ENCODE results near the gene FAM120B. TPM values are rescaled to one million over a fixed set of nuclear protein-coding genes. Genes with fewer than 3 reads are reported as not detected.

Gene FAM120B
- total RNA-seq, 2 experiments from 2014 or later: 20.4 to 26.0 TPM

- Mint-ChIP-seq H3K36me3 (peaks cover 2% of the 10 kb centered on the region), H3K27ac (no peak overlapping the region), H3K27me3 (peaks cover 9% of the 10 kb centered on the region), H3K4me1 (no peaks in the 10 kb centered on the region), H3K9me3 (ENCODE audit: low read depth) (peaks cover 4% of the 10 kb centered on the region), H3K4me3 (no peak overlapping the region)
- DNase-seq (no peak), ATAC-seq (no peak)
- CTCF ChIA-PET: no interaction called here
These were observed 133.9 kb downstream of the FAM120B start for GRCh38 chr6:170440437-170440836.

DNA sequence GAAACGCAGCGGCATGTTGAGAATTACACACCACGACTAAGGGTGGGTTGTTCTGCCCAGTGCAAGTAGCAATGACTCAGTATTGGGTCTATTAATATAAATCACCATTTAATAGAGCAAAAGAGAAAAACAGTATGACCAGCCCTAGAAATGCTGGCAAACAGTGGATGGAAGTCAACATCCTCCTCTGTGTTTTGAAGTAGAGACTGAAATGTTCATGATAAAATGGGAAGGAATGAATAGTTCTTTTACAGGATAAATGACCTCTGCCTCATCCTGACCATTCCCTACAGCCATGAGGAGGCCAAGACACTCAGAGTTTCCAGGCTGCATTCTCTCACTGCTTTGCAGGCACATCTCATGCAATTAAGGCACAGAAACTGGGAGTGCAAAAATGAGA, 134.8 kb downstream of the FAM120B start:
- ATAC-seq: no peak
- H3K27me3 Mint-ChIP-seq: peaks cover 9% of the 10 kb centered on the region
- no peak overlapping the region for H3K27ac Mint-ChIP-seq
- no peak for DNase-seq
- CTCF ChIA-PET: no interaction called here
- H3K36me3 Mint-ChIP-seq: peaks cover 1% of the 10 kb centered on the region
- H3K4me3 Mint-ChIP-seq: no peak overlapping the region
- no peaks in the 10 kb centered on the region for H3K4me1 Mint-ChIP-seq
- H3K9me3 Mint-ChIP-seq (ENCODE audit: low read depth): peaks cover 2% of the 10 kb centered on the region

DNA sequence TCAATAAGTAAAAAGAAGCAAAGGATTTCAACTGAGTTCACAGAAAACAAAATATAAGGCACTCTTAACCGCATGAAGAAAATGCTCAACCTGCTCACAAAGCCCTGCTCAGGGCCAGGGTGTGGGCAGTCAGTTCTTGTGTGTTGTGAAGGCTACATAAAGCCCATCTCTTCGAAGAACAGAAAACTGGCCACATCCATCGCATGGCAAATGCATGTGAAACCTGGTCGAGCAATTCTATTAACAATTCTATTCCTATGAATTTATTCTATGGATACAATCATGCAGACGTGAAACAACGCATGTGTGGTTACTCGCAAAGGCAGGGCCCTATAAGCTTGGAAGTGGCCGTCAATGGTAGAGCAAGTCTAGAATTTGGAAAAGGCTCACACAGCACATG, 136.0 kb downstream of the FAM120B start:
- Mint-ChIP-seq H3K4me1 (no peaks in the 10 kb centered on the region), H3K27me3 (peaks cover 9% of the 10 kb centered on the region), H3K36me3 (no peaks in the 10 kb centered on the region), H3K9me3 (ENCODE audit: low read depth) (no peaks in the 10 kb centered on the region), H3K27ac (no peak overlapping the region), H3K4me3 (no peak overlapping the region)
- CTCF ChIA-PET: no interaction called here
- DNase-seq (no peak), ATAC-seq (no peak)

GRCh38 chr6:170443151-170443662, 136.6 kb downstream of the FAM120B start:
- CTCF ChIA-PET: no interaction called here
- no peak overlapping the region for H3K27ac Mint-ChIP-seq
- H3K9me3 Mint-ChIP-seq (ENCODE audit: low read depth): no peaks in the 10 kb centered on the region
- H3K4me1 Mint-ChIP-seq: no peaks in the 10 kb centered on the region
- peaks cover 6% of the 10 kb centered on the region for H3K27me3 Mint-ChIP-seq
- no peaks in the 10 kb centered on the region for H3K36me3 Mint-ChIP-seq
- H3K4me3 Mint-ChIP-seq: no peak overlapping the region
- DNase-seq (no peak), ATAC-seq (no peak)

- H3K4me3 Mint-ChIP-seq: no peak overlapping the region
- DNase-seq (no peak), ATAC-seq (no peak)
- H3K27ac Mint-ChIP-seq: no peak overlapping the region
- CTCF ChIA-PET: no interaction called here
- H3K9me3 Mint-ChIP-seq (ENCODE audit: low read depth): no peaks in the 10 kb centered on the region
- H3K36me3 Mint-ChIP-seq: no peaks in the 10 kb centered on the region
- peaks cover 6% of the 10 kb centered on the region for H3K27me3 Mint-ChIP-seq
- no peaks in the 10 kb centered on the region for H3K4me1 Mint-ChIP-seq
These were observed 137.6 kb downstream of the FAM120B start for GRCh38 chr6:170444056-170444591.

GRCh38 chr6:170444811-170445211, 138.3 kb downstream of the FAM120B start:
- Mint-ChIP-seq H3K36me3 (no peaks in the 10 kb centered on the region), H3K27me3 (peaks cover 6% of the 10 kb centered on the region), H3K27ac (no peak overlapping the region), H3K9me3 (ENCODE audit: low read depth) (no peaks in the 10 kb centered on the region), H3K4me1 (no peaks in the 10 kb centered on the region), H3K4me3 (no peak overlapping the region)
- ATAC-seq (no peak), DNase-seq (no peak)
- CTCF ChIA-PET: no interaction called here

DNA sequence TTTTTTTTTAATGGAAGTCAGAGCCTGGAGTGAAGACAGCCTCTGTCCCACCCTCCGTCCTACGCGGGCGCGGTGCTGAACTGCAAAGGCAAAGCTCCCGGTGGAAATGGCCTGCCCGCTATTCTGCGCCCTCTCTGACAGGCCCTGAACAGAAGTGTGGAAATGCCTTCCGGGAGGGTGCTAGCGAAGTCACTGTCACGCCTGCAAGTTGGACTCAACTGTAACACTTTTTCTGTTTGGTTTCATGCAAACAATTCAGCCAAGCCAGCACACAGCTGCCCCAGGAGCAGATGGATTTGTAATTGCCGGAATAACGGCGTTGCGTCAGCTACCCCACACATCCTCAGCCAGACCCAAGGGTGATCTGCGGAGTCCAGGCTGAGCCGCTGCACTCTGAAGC, 138.9 kb downstream of the FAM120B start:
- DNase-seq (no peak), ATAC-seq (no peak)
- no peaks in the 10 kb centered on the region for H3K36me3 Mint-ChIP-seq
- H3K4me1 Mint-ChIP-seq: no peaks in the 10 kb centered on the region
- CTCF ChIA-PET: no interaction called here
- peaks cover 4% of the 10 kb centered on the region for H3K27me3 Mint-ChIP-seq
- H3K27ac Mint-ChIP-seq: no peak overlapping the region
- no peaks in the 10 kb centered on the region for H3K9me3 Mint-ChIP-seq (ENCODE audit: low read depth)
- no peak overlapping the region for H3K4me3 Mint-ChIP-seq

- no peak for DNase-seq
- ATAC-seq: no peak
- Mint-ChIP-seq H3K27me3 (peaks cover 3% of the 10 kb centered on the region), H3K4me3 (no peak overlapping the region), H3K36me3 (no peaks in the 10 kb centered on the region), H3K4me1 (no peaks in the 10 kb centered on the region), H3K27ac (no peak overlapping the region), H3K9me3 (ENCODE audit: low read depth) (no peaks in the 10 kb centered on the region)
- CTCF ChIA-PET: no interaction called here
These were observed 139.4 kb downstream of the FAM120B start for GRCh38 chr6:170445971-170446370.

GRCh38 chr6:170446841-170447560, 140.4 kb downstream of the FAM120B start:
- H3K27me3 Mint-ChIP-seq: peaks cover 2% of the 10 kb centered on the region
- CTCF ChIA-PET: no interaction called here
- no peaks in the 10 kb centered on the region for H3K4me1 Mint-ChIP-seq
- DNase-seq: no peak
- no peak overlapping the region for H3K27ac Mint-ChIP-seq
- H3K4me3 Mint-ChIP-seq: no peak overlapping the region
- no peaks in the 10 kb centered on the region for H3K36me3 Mint-ChIP-seq
- no peaks in the 10 kb centered on the region for H3K9me3 Mint-ChIP-seq (ENCODE audit: low read depth)
- no peak for ATAC-seq

DNA sequence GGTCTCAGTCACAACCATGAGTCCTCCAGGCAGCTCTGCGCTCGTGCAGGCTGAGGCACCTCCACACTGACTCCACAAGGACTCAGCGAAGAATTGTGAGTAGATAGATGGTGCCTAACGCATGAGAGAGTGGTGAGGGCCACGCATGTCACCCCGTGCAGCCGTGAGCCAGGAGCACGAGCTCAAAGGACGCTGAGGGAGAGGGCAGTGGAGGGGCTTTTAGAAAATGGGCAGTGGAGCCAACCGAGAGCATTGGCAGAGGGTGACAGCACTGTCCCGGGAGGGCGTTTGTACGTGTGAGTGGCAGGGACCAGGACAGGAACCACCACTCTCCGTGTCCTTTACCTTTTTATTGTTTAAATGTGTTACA, 141.0 kb downstream of the FAM120B start:
- Mint-ChIP-seq H3K27ac (no peak overlapping the region), H3K4me3 (no peak overlapping the region), H3K4me1 (no peaks in the 10 kb centered on the region), H3K36me3 (no peaks in the 10 kb centered on the region), H3K27me3 (no peaks in the 10 kb centered on the region), H3K9me3 (ENCODE audit: low read depth) (no peaks in the 10 kb centered on the region)
- ATAC-seq: no peak
- no peak for DNase-seq
- CTCF ChIA-PET: no interaction called here

- H3K27ac Mint-ChIP-seq: no peak overlapping the region
- H3K4me1 Mint-ChIP-seq: no peaks in the 10 kb centered on the region
- H3K4me3 Mint-ChIP-seq: no peak overlapping the region
- peaks cover 3% of the 10 kb centered on the region for H3K9me3 Mint-ChIP-seq (ENCODE audit: low read depth)
- ATAC-seq (no peak), DNase-seq (no peak)
- H3K36me3 Mint-ChIP-seq: no peaks in the 10 kb centered on the region
- CTCF ChIA-PET: no interaction called here
- H3K27me3 Mint-ChIP-seq: no peaks in the 10 kb centered on the region
These were observed 141.8 kb downstream of the FAM120B start for GRCh38 chr6:170448317-170448716.

DNA sequence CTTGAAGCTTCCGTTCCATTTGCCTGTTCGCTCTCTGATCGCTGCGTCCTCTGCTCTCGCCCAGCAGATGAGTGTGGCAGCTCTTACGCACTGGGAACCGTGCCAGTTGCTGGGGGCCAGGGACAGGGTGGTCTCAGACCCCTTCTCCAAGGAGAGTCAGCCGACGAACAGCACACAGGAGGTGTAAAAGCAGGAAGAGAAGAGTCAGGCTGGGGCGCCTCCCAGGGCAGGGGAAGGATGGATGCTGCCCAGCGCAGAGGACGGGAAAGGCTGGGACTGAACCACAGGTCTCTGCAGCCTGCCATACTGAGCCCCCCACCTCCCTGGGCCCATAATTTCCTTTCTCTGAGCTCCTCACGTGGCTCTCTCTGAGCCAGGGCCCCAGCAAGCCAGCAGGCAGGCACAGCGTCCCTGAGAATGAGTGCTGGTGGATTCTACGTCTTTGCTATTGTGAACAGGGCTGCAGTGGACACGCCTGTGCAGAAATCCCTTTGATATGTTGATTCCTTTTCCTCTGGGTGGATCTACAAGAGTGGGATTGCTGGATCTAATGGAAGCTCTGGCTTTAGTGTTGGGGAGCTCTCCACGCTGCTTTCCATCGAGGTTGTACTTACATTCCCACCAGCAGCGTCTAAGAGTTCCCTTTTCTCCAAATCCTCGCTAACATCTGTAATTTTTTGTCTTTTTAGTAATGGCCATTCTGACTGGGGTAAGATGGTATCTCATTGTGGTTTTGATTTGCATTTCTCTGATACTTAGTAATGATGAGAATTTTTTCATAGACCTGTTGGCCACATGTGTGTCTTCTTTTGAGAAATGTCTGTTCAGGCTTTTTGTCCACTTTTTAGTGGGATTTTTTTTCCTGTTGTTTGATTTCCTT, 142.4 kb downstream of the FAM120B start:
- peaks cover 3% of the 10 kb centered on the region for H3K9me3 Mint-ChIP-seq (ENCODE audit: low read depth)
- CTCF ChIA-PET: no interaction called here
- H3K4me3 Mint-ChIP-seq: no peak overlapping the region
- no peaks in the 10 kb centered on the region for H3K27me3 Mint-ChIP-seq
- H3K4me1 Mint-ChIP-seq: peaks cover under 1% of the 10 kb centered on the region
- peak overlapping the region; percentile 8 for H3K27ac Mint-ChIP-seq
- no peak for DNase-seq
- ATAC-seq: peak; percentile 15
- no peaks in the 10 kb centered on the region for H3K36me3 Mint-ChIP-seq

DNA sequence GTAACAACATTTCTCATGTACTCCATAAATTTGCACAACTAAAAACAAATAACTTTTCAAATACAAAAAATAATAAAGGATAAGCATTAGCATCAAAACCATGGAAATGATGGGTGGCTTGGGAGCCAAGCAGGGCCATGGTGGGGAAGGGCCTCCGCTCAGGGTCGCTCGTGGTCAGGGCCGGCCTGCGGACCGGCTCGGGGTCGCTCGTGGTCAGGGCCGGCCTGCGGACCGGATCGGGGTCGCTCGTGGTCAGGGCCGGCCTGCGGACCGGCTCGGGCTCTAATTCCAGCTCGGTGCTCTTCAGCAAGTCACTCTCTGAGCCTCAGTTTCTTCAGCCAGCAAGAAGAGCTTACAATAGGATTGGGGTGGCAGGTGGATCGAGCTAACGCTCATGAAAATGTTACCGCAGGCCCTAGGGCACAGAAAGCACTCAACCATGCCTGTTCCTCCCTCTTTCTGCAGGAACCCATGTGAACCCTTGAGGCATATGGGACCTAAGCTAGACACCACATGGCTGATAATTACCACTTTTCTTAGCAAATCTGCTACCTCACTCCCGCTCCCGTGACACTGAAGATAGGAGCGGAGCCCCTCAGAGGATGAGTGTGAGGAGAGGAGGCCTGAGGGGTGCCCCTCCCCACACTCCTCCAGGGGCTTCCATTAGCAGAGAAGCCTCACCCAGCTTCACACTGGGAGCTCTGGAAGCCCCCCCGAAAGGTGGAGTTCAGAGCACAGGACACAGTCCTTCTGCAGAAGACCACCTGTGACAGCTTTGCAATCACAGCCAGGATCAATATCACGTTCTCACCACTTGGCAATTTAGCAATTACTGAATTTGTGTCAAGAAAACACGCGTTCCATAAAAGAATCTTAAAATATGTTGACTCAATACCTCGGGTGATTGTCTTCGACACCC, 143.5 kb downstream of the FAM120B start:
- DNase-seq (no peak), ATAC-seq (peak; percentile 45)
- H3K4me3 Mint-ChIP-seq: peak overlapping the region; percentile 22
- peak overlapping the region; percentile 63 for H3K27ac Mint-ChIP-seq
- H3K27me3 Mint-ChIP-seq: no peaks in the 10 kb centered on the region
- H3K4me1 Mint-ChIP-seq: peaks cover 8% of the 10 kb centered on the region
- no peaks in the 10 kb centered on the region for H3K36me3 Mint-ChIP-seq
- peaks cover 3% of the 10 kb centered on the region for H3K9me3 Mint-ChIP-seq (ENCODE audit: low read depth)
- CTCF ChIA-PET: no interaction called here

Measured in activated CD8-positive, alpha-beta memory T cell treated with anti-CD3 and anti-CD28 coated beads, Interleukin-2, amount 10 ng/mL, durations not matched to agents 7 days and 5 days (primary cell).